Hepatocyte (in vitro differentiated cells): Measurements from ENCODE around the gene TMEM86B. TPM values are rescaled to one million over a fixed set of nuclear protein-coding genes. Genes with fewer than 3 reads are reported as not detected.

Experiments
- DNase-seq: peaks from one replicate; pipeline ENCODE4 v3.0.0-alpha.2; 2016; ENCODE audit warnings: low spot score
- H2AFZ ChIP-seq: fragments of 200-600 bp; sonication (generic); 2 replicates; pipeline ENCODE4 v1.6.0; 2016; ENCODE audit warnings: antibody characterized with exemption, mild to moderate bottlenecking
- H3K27ac ChIP-seq: fragments of 200-600 bp; sonication (generic); 2 replicates; pipeline ENCODE4 v1.5.1; 2016; ENCODE audit warnings: mild to moderate bottlenecking
- H3K27me3 ChIP-seq: fragments of 200-600 bp; sonication (generic); 2 replicates; pipeline ENCODE4 v1.6.1; 2016
- H3K36me3 ChIP-seq: fragments of 200-600 bp; sonication (generic); replicated peaks from 2 replicates; pipeline ENCODE4 v1.5.1; 2016; ENCODE audit warnings: low read depth; ENCODE audit not compliant: insufficient read depth
- H3K4me1 ChIP-seq: fragments of 200-600 bp; sonication (generic); 2 replicates; pipeline ENCODE4 v1.5.1; 2016; ENCODE audit warnings: mild to moderate bottlenecking, moderate library complexity; ENCODE audit not compliant: insufficient read depth
- H3K4me2 ChIP-seq: fragments of 200-600 bp; sonication (generic); 2 replicates; pipeline ENCODE4 v1.6.0; 2016
- H3K4me3 ChIP-seq: fragments of 200-600 bp; sonication (generic); 2 replicates; pipeline ENCODE4 v1.5.1; 2016; ENCODE audit warnings: mild to moderate bottlenecking
- H3K79me2 ChIP-seq: fragments of 200-600 bp; sonication (generic); 2 replicates; pipeline ENCODE4 v1.6.0; 2017; ENCODE audit warnings: mild to moderate bottlenecking
- H3K9me2 ChIP-seq: fragments of 200-600 bp; sonication (generic); replicated peaks from 2 replicates; pipeline ENCODE4 v1.6.0; 2017; ENCODE audit warnings: mild to moderate bottlenecking; ENCODE audit not compliant: insufficient read depth
- H3K9me3 ChIP-seq: fragments of 200-600 bp; sonication (generic); 2 replicates; pipeline ENCODE4 v1.5.1; 2016; ENCODE audit warnings: low read depth, mild to moderate bottlenecking
- H4K20me1 ChIP-seq: fragments of 200-600 bp; sonication (generic); 2 replicates; pipeline ENCODE4 v1.6.0; 2016; ENCODE audit warnings: mild to moderate bottlenecking; ENCODE audit not compliant: insufficient read depth, poor library complexity, severe bottlenecking
- CTCF ChIP-seq: fragments of 200-600 bp; sonication (generic); IDR thresholded peaks from 2 replicates; pipeline ENCODE4 v1.5.1; 2016; ENCODE audit warnings: antibody characterized with exemption, mild to moderate bottlenecking; ENCODE audit not compliant: poor library complexity
- EZH2 ChIP-seq: fragments of 200-600 bp; sonication (generic); IDR thresholded peaks from 2 replicates; pipeline ENCODE4 v1.6.1; 2016; ENCODE audit warnings: antibody characterized with exemption, mild to moderate bottlenecking, borderline replicate concordance
- EZH2phosphoT487 ChIP-seq: fragments of 200-600 bp; sonication (generic); IDR thresholded peaks from one replicate; pipeline ENCODE4 v1.6.1; 2018; ENCODE audit warnings: antibody characterized with exemption, mild to moderate bottlenecking, low read depth, moderate library complexity; ENCODE audit not compliant: unreplicated experiment, severe bottlenecking
- WGBS: methylation state at CpG from one replicate; pipeline ENCODE4 v1.1.6; 2016; ENCODE audit warnings: low lambda C conversion rate; ENCODE audit errors: missing lambda C conversion rate; 5-methylcytosine and 5-hydroxymethylcytosine counted together
- polyA plus RNA-seq: library from polyadenylated mRNA; unstranded; fragments of >200 nt; fragmentation: Nextera tagmentation; extraction: Ambion mirVana; gene quantifications from 2 replicates; pipeline ENCODE4 v1.2.1, GENCODE V29; 2016
- total RNA-seq: library from RNA; depleted of rRNA; stranded (reverse); fragments of >200 nt; gene quantifications from 2 replicates; pipeline ENCODE4 v1.2.3, GENCODE V29; 2014

Gene TMEM86B
- total and polyA plus RNA-seq, 2 experiments from 2014 or later, result 21.1 to 62.3 TPM

- no peaks in the 10 kb centered on the region for H3K9me2 ChIP-seq
- no peaks in the 10 kb centered on the region for H3K4me1 ChIP-seq
- no peak overlapping the region for H3K4me2 ChIP-seq
- no peaks in the 10 kb centered on the region for H3K79me2 ChIP-seq
- 97% methylated on average over 6 of the region's 6 CpGs for WGBS
- DNase-seq, result no peak
- no peaks in the 10 kb centered on the region for H3K36me3 ChIP-seq
- no peak overlapping the region for H3K4me3 ChIP-seq
- no peaks in the 10 kb centered on the region for H3K27me3 ChIP-seq
- no peak overlapping the region for H3K27ac ChIP-seq
- peaks cover 3% of the 10 kb centered on the region for H4K20me1 ChIP-seq
- H2AFZ ChIP-seq, result no peak overlapping the region
- TF ChIP-seq EZH2phosphoT487 (no peak), EZH2 (no peak), CTCF (no peak)
- no peaks in the 10 kb centered on the region for H3K9me3 ChIP-seq
Observed at GRCh38 chr19:55240713-55241020, 12.1 kb upstream of the TMEM86B start.

GRCh38 chr19:55239004-55239403 is 10.4 kb upstream of the TMEM86B start:
- H3K27me3 ChIP-seq, result no peaks in the 10 kb centered on the region
- no peaks in the 10 kb centered on the region for H3K9me2 ChIP-seq
- DNase-seq, result no peak
- H3K4me2 ChIP-seq, result no peak overlapping the region
- H3K36me3 ChIP-seq, result no peaks in the 10 kb centered on the region
- TF ChIP-seq EZH2phosphoT487 (no peak), CTCF (no peak), EZH2 (no peak)
- H3K79me2 ChIP-seq, result no peaks in the 10 kb centered on the region
- no peaks in the 10 kb centered on the region for H3K9me3 ChIP-seq
- no peak overlapping the region for H3K4me3 ChIP-seq
- H3K4me1 ChIP-seq, result no peaks in the 10 kb centered on the region
- no peak overlapping the region for H2AFZ ChIP-seq
- no peak overlapping the region for H3K27ac ChIP-seq
- WGBS, result over 99% methylated on average over 12 of the region's 12 CpGs
- no peaks in the 10 kb centered on the region for H4K20me1 ChIP-seq

GRCh38 chr19:55238030-55238429 is 9.5 kb upstream of the TMEM86B start:
- WGBS, result 97% methylated on average over 8 of the region's 8 CpGs
- H3K4me3 ChIP-seq, result no peak overlapping the region
- no peaks in the 10 kb centered on the region for H4K20me1 ChIP-seq
- H3K4me1 ChIP-seq, result no peaks in the 10 kb centered on the region
- H2AFZ ChIP-seq, result no peak overlapping the region
- H3K79me2 ChIP-seq, result no peaks in the 10 kb centered on the region
- TF ChIP-seq EZH2phosphoT487, result no peak
- H3K9me3 ChIP-seq, result no peaks in the 10 kb centered on the region
- H3K36me3 ChIP-seq, result no peaks in the 10 kb centered on the region
- no peak overlapping the region for H3K27ac ChIP-seq
- DNase-seq, result no peak
- H3K27me3 ChIP-seq, result no peaks in the 10 kb centered on the region
- no peaks in the 10 kb centered on the region for H3K9me2 ChIP-seq
- H3K4me2 ChIP-seq, result no peak overlapping the region

GRCh38 chr19:55232986-55233385 is 4.4 kb upstream of the TMEM86B start:
- Histone ChIP-seq H3K4me1 (peaks cover 14% of the 10 kb centered on the region), H3K27ac (no peak overlapping the region), H3K79me2 (no peaks in the 10 kb centered on the region), H3K9me3 (no peaks in the 10 kb centered on the region), H3K4me3 (no peak overlapping the region), H3K27me3 (no peaks in the 10 kb centered on the region), H3K9me2 (no peaks in the 10 kb centered on the region), H3K4me2 (no peak overlapping the region), H3K36me3 (no peaks in the 10 kb centered on the region), H4K20me1 (no peaks in the 10 kb centered on the region), H2AFZ (no peak overlapping the region)
- TF ChIP-seq CTCF (no peak), EZH2phosphoT487 (no peak), EZH2 (no peak)
- 96% methylated on average over 5 of the region's 5 CpGs for WGBS
- no peak for DNase-seq
